SK-N-SH (cell line): Measurements from ENCODE around the gene UTP14C. TPM values are rescaled to one million over a fixed set of nuclear protein-coding genes. Genes with fewer than 3 reads are reported as not detected.

Experiments
- CTCF ChIA-PET: fragments of 300-600, 350-600 bp; formaldehyde crosslinking; extraction: SDS; loops from one replicate; lab custom pipeline; 2021; lab: Yijun Ruan, JAX
- POLR2A ChIA-PET: fragments of 350-600 bp; sonication (Branson Sonifier 250); formaldehyde crosslinking; extraction: SDS; loops from one replicate; lab custom pipeline; 2020; ENCODE audit warnings: antibody characterized with exemption, inconsistent platforms; lab: Yijun Ruan, JAX
- DNase-seq: peaks from one replicate; pipeline ENCODE4 v3.0.0; 2012
- H2AFZ ChIP-seq: fragments of 200-600 bp; sonication (generic); 2 replicates; pipeline ENCODE4 v1.8.1; 2016; ENCODE audit warnings: antibody characterized with exemption, mild to moderate bottlenecking, low read depth
- H3F3A ChIP-seq: fragments of 200-600 bp; sonication (generic); replicated peaks from 2 replicates; pipeline ENCODE3; 2016; ENCODE audit warnings: antibody characterized with exemption, mild to moderate bottlenecking; ENCODE audit not compliant: insufficient read depth
- H3K27ac ChIP-seq, 2 experiments: fragments of 200-500 bp in 1 of 2; fragments of 200-600 bp in 1 of 2; sonication (Bioruptor generic) in 1 of 2; sonication (generic), shearing (Covaris generic) in 1 of 2; 2 replicates each; pipeline versions ENCODE4 v1.5.1 to v1.6.1; 2014 to 2016; ENCODE audit warnings: low read depth in 2 of 2, inconsistent platforms in 1 of 2, low read length in 1 of 2, mild to moderate bottlenecking in 1 of 2, mixed read lengths in 1 of 2
- H3K27me3 ChIP-seq: fragments of 200-600 bp; sonication (generic), shearing (Covaris generic); 2 replicates; pipeline ENCODE4 v1.6.1; 2016; ENCODE audit warnings: mixed run types; ENCODE audit not compliant: insufficient read depth
- H3K36me3 ChIP-seq, 2 experiments: fragments of 200-500 bp in 1 of 2; fragments of 200-600 bp in 1 of 2; sonication (Bioruptor generic) in 1 of 2; sonication (generic) in 1 of 2; replicated peaks in 1 of 2; 2 replicates each; pipeline versions ENCODE3 to v1.5.1; 2014 to 2016; ENCODE audit warnings: low read length in 1 of 2, mild to moderate bottlenecking in 1 of 2; ENCODE audit not compliant: insufficient read depth in 2 of 2, control insufficient read depth in 1 of 2
- H3K4me1 ChIP-seq, 2 experiments: fragments of 200-500 bp in 1 of 2; fragments of 200-600 bp in 1 of 2; sonication (Bioruptor generic) in 1 of 2; sonication (generic), shearing (Covaris generic) in 1 of 2; 2 replicates each; pipeline versions ENCODE4 v1.5.1 to v1.6.1; 2014 to 2016; ENCODE audit warnings: low read depth in 1 of 2, low read length in 1 of 2, mixed run types in 1 of 2; ENCODE audit not compliant: insufficient read depth in 2 of 2, control insufficient read depth in 1 of 2
- H3K4me2 ChIP-seq: fragments of 200-600 bp; sonication (generic), shearing (Covaris generic); 2 replicates; pipeline ENCODE4 v1.6.1; 2017; ENCODE audit warnings: mixed run types
- H3K4me3 ChIP-seq, 2 experiments: fragments of 200-500 bp in 1 of 2; fragments of 200-600 bp in 1 of 2; sonication (Bioruptor generic) in 1 of 2; sonication (generic), shearing (Covaris generic) in 1 of 2; 2 replicates each; pipeline versions ENCODE4 v1.5.1 to v1.8.1; 2014 to 2016; ENCODE audit warnings: low read depth in 2 of 2, inconsistent platforms in 1 of 2, low read length in 1 of 2, mild to moderate bottlenecking in 1 of 2, mixed read lengths in 1 of 2, moderate library complexity in 1 of 2
- H3K79me2 ChIP-seq: fragments of 200-600 bp; sonication (generic); 2 replicates; pipeline ENCODE4 v1.8.1; 2017; ENCODE audit warnings: mild to moderate bottlenecking; ENCODE audit not compliant: insufficient read depth
- H3K9ac ChIP-seq: fragments of 200-600 bp; sonication (generic); 2 replicates; pipeline ENCODE4 v1.6.1; 2017; ENCODE audit warnings: mixed run types
- H3K9me2 ChIP-seq: fragments of 200-600 bp; sonication (generic); 2 replicates; pipeline ENCODE4 v1.6.1; 2017; ENCODE audit warnings: mixed run types
- H3K9me3 ChIP-seq: fragments of 200-600 bp; sonication (generic); 2 replicates; pipeline ENCODE4 v1.6.1; 2017; ENCODE audit warnings: mixed run types, mild to moderate bottlenecking, moderate library complexity
- H4K20me1 ChIP-seq: fragments of 200-600 bp; sonication (generic); 2 replicates; pipeline ENCODE4 v1.6.1; 2017; ENCODE audit warnings: mild to moderate bottlenecking, mixed run types; ENCODE audit not compliant: insufficient read depth
- EZH2phosphoT487 ChIP-seq: fragments of 200-600 bp; sonication (generic); IDR thresholded peaks from 2 replicates; pipeline ENCODE4 v1.6.1; 2017; ENCODE audit warnings: low read depth, mixed run types, mild to moderate bottlenecking, antibody characterized with exemption, moderate library complexity, borderline replicate concordance
- FOXM1 ChIP-seq: IDR thresholded peaks from 2 replicates; pipeline ENCODE4 v1.4.0; 2012; ENCODE audit warnings: low read depth, mild to moderate bottlenecking
- IRF3 ChIP-seq: fragments of 150-350 bp; IDR thresholded peaks from 2 replicates; pipeline ENCODE4 v1.6.1; 2016; ENCODE audit warnings: mild to moderate bottlenecking, low read depth, low read length
- MEF2A ChIP-seq: IDR thresholded peaks from 2 replicates; pipeline ENCODE4 v1.4.0; 2012; ENCODE audit warnings: low read depth, borderline replicate concordance
- NFIC ChIP-seq: IDR thresholded peaks from 2 replicates; pipeline ENCODE4 v1.4.0; 2012; ENCODE audit warnings: borderline replicate concordance
- POLR2AphosphoS5 ChIP-seq: IDR thresholded peaks from 2 replicates; pipeline ENCODE4 v1.6.1; 2012; ENCODE audit warnings: low read depth, low read length
- RAD21 ChIP-seq: IDR thresholded peaks from 2 replicates; pipeline ENCODE4 v1.6.1; 2012; ENCODE audit warnings: mild to moderate bottlenecking, low read length
- RCOR1 ChIP-seq: fragments of 150-350 bp; IDR thresholded peaks from 2 replicates; pipeline ENCODE4 v1.6.1; 2017; ENCODE audit warnings: antibody characterized with exemption, low read length
- RXRA ChIP-seq: IDR thresholded peaks from 2 replicates; pipeline ENCODE4 v1.4.0; 2012; ENCODE audit warnings: low read depth, mild to moderate bottlenecking, borderline replicate concordance
- SIN3A ChIP-seq: IDR thresholded peaks from 2 replicates; pipeline ENCODE4 v1.6.1; 2012; ENCODE audit warnings: low read depth, mild to moderate bottlenecking, low read length, moderate library complexity, borderline replicate concordance
- SMC3 ChIP-seq: IDR thresholded peaks from 2 replicates; pipeline ENCODE4 v1.6.1; 2012; ENCODE audit warnings: low read depth, low read length, improper control_type of control experiment
- TAF1 ChIP-seq: IDR thresholded peaks from 2 replicates; pipeline ENCODE4 v1.6.1; 2012; ENCODE audit warnings: low read depth, mild to moderate bottlenecking, low read length, moderate library complexity, borderline replicate concordance
- TEAD4 ChIP-seq: IDR thresholded peaks from 2 replicates; pipeline ENCODE4 v1.4.0; 2012; ENCODE audit warnings: mild to moderate bottlenecking, borderline replicate concordance; ENCODE audit not compliant: insufficient read depth
- YY1 ChIP-seq: IDR thresholded peaks from 2 replicates; pipeline ENCODE4 v1.4.0; 2012; ENCODE audit warnings: low read depth, mild to moderate bottlenecking
- WGBS: methylation state at CpG from one replicate; pipeline ENCODE4 v1.1.6; 2017; ENCODE audit warnings: low lambda C conversion rate; 5-methylcytosine and 5-hydroxymethylcytosine counted together
- polyA plus RNA-seq, 3 experiments: library from polyadenylated mRNA; depleted of rRNA; stranded (reverse); fragments of >200 nt; gene quantifications; 2 replicates each; pipeline ENCODE4 v1.2.3, GENCODE V29; 2012

Gene UTP14C
- polyA plus RNA-seq, 1 of the 3 experiments (the other 2 are of a cell fraction) = 5.1 TPM

- no peak overlapping the region for H3K27ac ChIP-seq
- no peak overlapping the region for H3K4me2 ChIP-seq
- no peak overlapping the region for H3K9ac ChIP-seq
- no peaks in the 10 kb centered on the region for H3K27me3 ChIP-seq
- H3F3A ChIP-seq = no peaks in the 10 kb centered on the region
- no peak for TF ChIP-seq SIN3A
- no peak for TF ChIP-seq RAD21
- no peak for TF ChIP-seq RXRA
- TF ChIP-seq YY1 = no peak
- 71% methylated on average over 4 of the region's 4 CpGs for WGBS
- no peak overlapping the region for H3K4me3 ChIP-seq
- H3K79me2 ChIP-seq = no peaks in the 10 kb centered on the region
- ChIA-PET CTCF (no interaction called here), POLR2A (no interaction called here)
- no peaks in the 10 kb centered on the region for H3K9me3 ChIP-seq
- no peak for DNase-seq
- H3K36me3 ChIP-seq = no peaks in the 10 kb centered on the region
- no peaks in the 10 kb centered on the region for H4K20me1 ChIP-seq
- no peaks in the 10 kb centered on the region; a peak in 1 of 4 replicates for H3K4me1 ChIP-seq
- H3K9me2 ChIP-seq = no peaks in the 10 kb centered on the region
- no peak overlapping the region for H2AFZ ChIP-seq
Measured at GRCh38 chr13:51996641-51997040, 27.9 kb upstream of the UTP14C start.

- Histone ChIP-seq H2AFZ (no peak overlapping the region), H3K4me1 (no peaks in the 10 kb centered on the region; a peak in 1 of 4 replicates), H3K9me3 (no peaks in the 10 kb centered on the region), H3K27ac (no peak overlapping the region), H3K4me2 (no peak overlapping the region), H3F3A (no peaks in the 10 kb centered on the region), H3K9ac (no peak overlapping the region), H3K79me2 (no peaks in the 10 kb centered on the region), H3K4me3 (no peak overlapping the region), H4K20me1 (no peaks in the 10 kb centered on the region), H3K27me3 (no peaks in the 10 kb centered on the region), H3K9me2 (no peaks in the 10 kb centered on the region), H3K36me3 (no peaks in the 10 kb centered on the region)
- no peak for TF ChIP-seq TAF1
- no peak for TF ChIP-seq IRF3
- no peak for TF ChIP-seq FOXM1
- no peak for TF ChIP-seq NFIC
- no peak for TF ChIP-seq MEF2A
- TF ChIP-seq SMC3 = no peak
- TF ChIP-seq TEAD4 = no peak
- no peak for TF ChIP-seq POLR2AphosphoS5
- TF ChIP-seq EZH2phosphoT487 = no peak
- no peak for TF ChIP-seq RCOR1
- WGBS = 74% methylated on average over 2 of the region's 2 CpGs
- DNase-seq = no peak
- ChIA-PET POLR2A (no interaction called here), CTCF (no interaction called here)
Measured at GRCh38 chr13:51997186-51997585, 27.3 kb upstream of the UTP14C start.
